HFFc6 (cell line): ENCODE data around the gene AP3S1. TPM values are rescaled to one million over a fixed set of nuclear protein-coding genes. Genes with fewer than 3 reads are reported as not detected.
A peak's percentile ranks its signal among the peaks of the same experiment; 100 is the strongest.

Experiments
- DNase-seq: peaks from one replicate; pipeline ENCODE4 v3.0.0-alpha.2; 2018
- H3K27ac Mint-ChIP-seq: 2 replicates; pipeline ENCODE4 v1.8.0; 2020; ENCODE audit warnings: mild to moderate bottlenecking, mixed read lengths
- H3K27me3 Mint-ChIP-seq: 2 replicates; pipeline ENCODE4 v1.8.0; 2021; ENCODE audit warnings: mild to moderate bottlenecking, moderate library complexity, mixed read lengths; ENCODE audit not compliant: insufficient read depth
- H3K36me3 Mint-ChIP-seq: 2 replicates; pipeline ENCODE4 v1.8.0; 2021; ENCODE audit warnings: low read depth, mixed read lengths
- H3K4me1 Mint-ChIP-seq: 2 replicates; pipeline ENCODE4 v1.8.0; 2020; ENCODE audit warnings: low read depth, mixed read lengths
- H3K4me3 Mint-ChIP-seq: 2 replicates; pipeline ENCODE4 v1.8.0; 2020; ENCODE audit warnings: mild to moderate bottlenecking, moderate library complexity, mixed read lengths
- H3K9me3 Mint-ChIP-seq: 2 replicates; pipeline ENCODE4 v1.8.0; 2020; ENCODE audit warnings: mild to moderate bottlenecking, mixed read lengths
- total RNA-seq, 6 experiments: library from RNA; stranded (reverse); fragmentation: NEBNext Ultra II Directional; extraction: Animal tissue kit (Norgen Biotek cat#: 25700); gene quantifications; 2 replicates in 1 of 6; 3 replicates in 5 of 6; pipeline ENCODE4 v1.2.3, GENCODE V29; 2021
- TF ChIP-seq, protein P1 (sequence below): fragments of 200-600 bp; sonication (generic); IDR thresholded peaks from 2 replicates; pipeline ENCODE4 v1.5.0; 2021; ENCODE audit warnings: antibody characterized with exemption, mild to moderate bottlenecking

AP3S1 gene
- total RNA-seq, 6 experiments from 2014 or later, result 109 to 131 (median 122) TPM

DNA sequence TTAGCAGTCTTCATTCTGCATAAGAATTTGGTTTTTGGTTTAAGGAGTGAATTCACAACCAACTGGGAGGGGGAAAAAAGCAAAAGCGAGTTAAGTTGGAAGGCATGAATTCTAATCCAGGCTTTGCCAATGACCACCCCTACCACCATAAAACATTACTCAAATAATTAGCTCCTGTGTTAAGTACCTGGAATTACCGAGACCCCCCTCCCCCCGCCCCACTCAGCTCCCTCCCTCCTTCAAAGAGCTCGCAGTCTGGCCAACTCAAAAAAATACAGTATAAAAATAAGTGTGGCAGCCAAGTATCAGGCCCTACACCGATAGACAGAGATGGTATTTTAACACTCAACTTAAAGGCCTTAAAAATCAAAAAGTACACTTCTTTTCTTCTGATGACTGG is 862 bp upstream of the AP3S1 start:
- TF ChIP-seq, protein P1, sequence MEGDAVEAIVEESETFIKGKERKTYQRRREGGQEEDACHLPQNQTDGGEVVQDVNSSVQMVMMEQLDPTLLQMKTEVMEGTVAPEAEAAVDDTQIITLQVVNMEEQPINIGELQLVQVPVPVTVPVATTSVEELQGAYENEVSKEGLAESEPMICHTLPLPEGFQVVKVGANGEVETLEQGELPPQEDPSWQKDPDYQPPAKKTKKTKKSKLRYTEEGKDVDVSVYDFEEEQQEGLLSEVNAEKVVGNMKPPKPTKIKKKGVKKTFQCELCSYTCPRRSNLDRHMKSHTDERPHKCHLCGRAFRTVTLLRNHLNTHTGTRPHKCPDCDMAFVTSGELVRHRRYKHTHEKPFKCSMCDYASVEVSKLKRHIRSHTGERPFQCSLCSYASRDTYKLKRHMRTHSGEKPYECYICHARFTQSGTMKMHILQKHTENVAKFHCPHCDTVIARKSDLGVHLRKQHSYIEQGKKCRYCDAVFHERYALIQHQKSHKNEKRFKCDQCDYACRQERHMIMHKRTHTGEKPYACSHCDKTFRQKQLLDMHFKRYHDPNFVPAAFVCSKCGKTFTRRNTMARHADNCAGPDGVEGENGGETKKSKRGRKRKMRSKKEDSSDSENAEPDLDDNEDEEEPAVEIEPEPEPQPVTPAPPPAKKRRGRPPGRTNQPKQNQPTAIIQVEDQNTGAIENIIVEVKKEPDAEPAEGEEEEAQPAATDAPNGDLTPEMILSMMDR, result no peak
- no peak for DNase-seq
- peaks cover 63% of the 10 kb centered on the region for H3K4me1 Mint-ChIP-seq
- peak overlapping the region; percentile 92 for H3K4me3 Mint-ChIP-seq
- H3K27me3 Mint-ChIP-seq, result peaks cover 2% of the 10 kb centered on the region
- H3K9me3 Mint-ChIP-seq, result no peaks in the 10 kb centered on the region
- peaks cover 23% of the 10 kb centered on the region for H3K36me3 Mint-ChIP-seq
- peak overlapping the region; percentile 100 for H3K27ac Mint-ChIP-seq

DNA sequence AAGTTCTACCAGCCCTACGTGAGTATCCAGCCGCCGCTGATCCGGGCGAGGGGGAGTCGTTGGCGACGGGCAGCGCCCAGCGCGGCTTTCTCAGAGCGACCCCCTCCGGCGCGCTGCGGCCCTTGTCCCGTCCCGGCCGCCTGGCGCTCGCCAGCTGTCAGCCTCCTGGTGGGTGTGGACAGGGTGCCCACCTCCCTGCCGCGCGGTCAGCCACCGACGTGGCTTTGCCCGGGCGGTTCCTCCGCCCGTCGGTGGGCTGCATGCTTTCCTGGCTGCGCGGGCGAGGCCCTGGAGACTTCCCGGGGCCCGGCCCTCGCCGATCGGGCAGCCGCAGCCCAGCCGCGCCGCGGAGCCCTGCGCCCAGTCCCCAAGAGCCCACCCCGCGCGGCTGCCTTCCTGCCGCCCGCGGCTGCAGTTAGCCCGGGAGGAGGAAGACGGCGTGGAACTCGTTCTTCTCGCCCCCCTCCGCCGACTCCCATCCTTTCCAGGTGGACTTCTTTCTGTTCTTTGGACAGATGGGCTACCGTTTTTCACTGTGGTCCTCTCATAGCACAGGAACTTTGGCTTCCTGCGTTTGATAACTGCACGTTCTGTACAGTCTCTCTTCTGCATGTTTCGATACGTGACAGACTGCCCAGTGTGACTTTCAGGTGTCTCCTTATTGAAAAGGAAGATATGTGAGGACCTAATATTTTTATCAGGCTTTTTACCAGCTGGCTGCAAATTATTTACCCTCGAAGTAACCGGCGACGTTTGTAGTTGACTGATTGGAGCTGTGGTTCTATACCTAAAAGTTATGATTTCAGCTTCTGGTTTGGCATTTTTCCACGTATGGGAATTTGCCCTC is 577 bp downstream of the AP3S1 start:
- peak; percentile 42 for DNase-seq
- Mint-ChIP-seq H3K27me3 (peaks cover 2% of the 10 kb centered on the region), H3K4me3 (peak overlapping the region; percentile 92), H3K27ac (peak overlapping the region; percentile 100), H3K4me1 (peaks cover 54% of the 10 kb centered on the region), H3K36me3 (peaks cover 18% of the 10 kb centered on the region), H3K9me3 (no peaks in the 10 kb centered on the region)
- TF ChIP-seq, protein P1, result peak; percentile 61

DNA sequence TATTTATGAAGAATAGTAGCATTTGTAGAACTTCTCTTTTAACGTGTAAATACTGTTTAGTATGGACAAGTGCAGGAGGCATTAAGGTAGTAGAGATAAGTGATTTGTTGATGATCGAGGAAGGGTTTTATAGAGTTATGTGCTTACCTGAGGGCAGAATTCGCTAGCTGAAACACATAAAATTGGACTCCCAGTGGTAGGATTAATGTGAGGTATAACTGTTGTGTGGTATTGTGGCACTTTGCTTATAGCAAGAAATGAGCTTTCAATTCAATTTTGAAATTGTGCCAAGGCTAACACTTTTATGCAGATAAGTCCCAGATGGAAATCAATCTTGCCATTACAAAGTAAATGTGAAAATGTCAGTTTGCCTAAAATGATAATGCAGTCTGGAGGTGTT is 1.2 kb downstream of the AP3S1 start:
- H3K27me3 Mint-ChIP-seq, result peaks cover 2% of the 10 kb centered on the region
- H3K4me3 Mint-ChIP-seq, result peak overlapping the region; percentile 92
- DNase-seq, result no peak
- TF ChIP-seq, protein P1, result no peak
- peaks cover 49% of the 10 kb centered on the region for H3K4me1 Mint-ChIP-seq
- H3K9me3 Mint-ChIP-seq, result no peaks in the 10 kb centered on the region
- peaks cover 18% of the 10 kb centered on the region for H3K36me3 Mint-ChIP-seq
- peak overlapping the region; percentile 92; the same call in 1 of the 2 replicates for H3K27ac Mint-ChIP-seq

DNA sequence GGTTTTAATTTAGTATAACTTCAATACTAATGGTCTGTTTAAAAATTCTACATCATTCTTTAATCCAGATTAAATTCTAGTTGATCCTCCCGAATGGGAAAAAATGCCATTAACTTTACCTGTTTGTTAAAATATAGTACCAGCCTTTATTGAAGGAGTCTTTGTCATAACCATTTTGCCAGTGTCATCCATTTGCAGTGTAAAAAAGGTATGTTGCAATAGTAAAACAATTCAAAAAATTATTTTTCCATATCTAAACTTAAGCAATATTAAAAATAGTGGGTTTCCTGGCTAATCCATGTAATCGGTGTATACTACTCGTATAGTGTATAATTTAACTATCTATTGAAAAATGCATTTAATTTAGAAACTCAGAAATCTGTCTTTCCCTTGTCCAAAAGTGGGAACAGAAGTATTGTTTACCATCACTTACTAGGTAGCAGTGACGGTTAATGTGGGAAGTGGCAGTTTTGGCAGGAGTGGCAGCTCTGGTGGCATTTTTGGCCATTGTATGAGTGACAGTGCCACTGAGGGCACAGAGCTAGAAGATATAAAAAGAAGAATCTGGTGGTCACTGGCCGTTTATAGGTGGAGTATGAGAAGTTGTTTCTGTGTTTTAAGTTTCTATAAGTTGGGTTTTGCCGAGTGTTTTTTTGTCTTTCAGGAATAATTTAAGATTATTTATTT is 1.9 kb downstream of the AP3S1 start:
- Mint-ChIP-seq H3K4me1 (peaks cover 42% of the 10 kb centered on the region), H3K27ac (no peak overlapping the region), H3K9me3 (no peaks in the 10 kb centered on the region), H3K27me3 (peaks cover 2% of the 10 kb centered on the region), H3K4me3 (peak overlapping the region; percentile 92), H3K36me3 (peaks cover 18% of the 10 kb centered on the region)
- TF ChIP-seq, protein P1, result no peak
- DNase-seq, result no peak

DNA sequence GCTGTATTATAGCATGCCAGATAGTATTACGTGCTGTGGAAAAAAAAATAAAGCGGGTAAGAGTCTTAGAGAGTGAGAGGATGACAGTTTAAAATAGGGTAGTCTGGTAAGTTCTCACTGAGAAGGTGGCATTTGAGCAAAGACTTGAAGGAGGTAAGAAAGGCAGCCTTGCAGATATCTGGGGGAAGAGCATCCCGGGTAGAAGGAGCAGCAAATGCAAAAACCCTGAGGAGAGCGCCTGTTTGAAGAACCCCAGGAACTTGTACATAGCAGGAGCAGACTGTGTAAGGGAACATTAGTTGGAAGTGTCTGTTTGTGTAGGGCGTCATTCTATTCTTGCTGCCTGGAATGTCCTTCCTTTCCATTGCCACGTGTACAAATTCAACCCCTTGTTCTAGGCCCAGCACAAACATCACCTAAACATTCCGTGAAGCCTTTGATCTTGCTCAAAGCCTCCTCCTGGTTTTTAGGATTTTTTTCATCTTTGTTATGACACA is 2.6 kb downstream of the AP3S1 start:
- TF ChIP-seq, protein P1, result no peak
- no peak for DNase-seq
- H3K4me1 Mint-ChIP-seq, result peaks cover 40% of the 10 kb centered on the region

More for the DNA sequence above, 2.6 kb downstream of the AP3S1 start:
- Mint-ChIP-seq H3K27ac (no peak overlapping the region), H3K36me3 (peaks cover 12% of the 10 kb centered on the region), H3K9me3 (no peaks in the 10 kb centered on the region), H3K4me3 (no peak overlapping the region), H3K27me3 (peaks cover 2% of the 10 kb centered on the region)
